ENCODE results near the gene RFC4. TPM values are rescaled to one million over a fixed set of nuclear protein-coding genes. Genes with fewer than 3 reads are reported as not detected.
"Not testable (repeated sequence)": the region's sequence is repeated elsewhere in the genome, so short reads cannot be mapped to it uniquely, and the experiment has no call there.

The RFC4 gene
- total RNA-seq, 2 donors from 2014 or later, result 6.6 to 7.8 TPM

GRCh38 chr3:186826976-186827857 is 20.9 kb upstream of the RFC4 start:
- intact Hi-C loops (cut with DNase I, micrococcal nuclease), result loop anchor here in 1 of 2 donors (10.0 kb wide), 1 partner anchor 212 kb away; the partner anchor contains the start of gene AHSG
- peak; percentile 67 to 84 for DNase-seq
- peak; percentile 97 for ATAC-seq

- ATAC-seq, result peak; percentile 23
- intact Hi-C loops (cut with DNase I, micrococcal nuclease), result loop anchor here in 1 of 2 donors (10.0 kb wide), 1 partner anchor 212 kb away; the partner anchor contains the start of gene AHSG
- peak in 1 of 2 donors; percentile 15 for DNase-seq
Measured at GRCh38 chr3:186826410-186826975, 20.2 kb upstream of the RFC4 start.

- intact Hi-C loops (cut with DNase I, micrococcal nuclease), result loop anchor here in 1 of 2 donors (10.0 kb wide), 1 partner anchor 211 kb away; the partner anchor contains the start of gene AHSG
Measured at GRCh38 chr3:186825872-186826409, 19.7 kb upstream of the RFC4 start.

GRCh38 chr3:186825294-186825821 is 19.1 kb upstream of the RFC4 start:
- ATAC-seq, result no peak
- DNase-seq, result peak in 1 of 2 donors; percentile 14
- intact Hi-C loops (cut with DNase I, micrococcal nuclease), result loop anchor here in 1 of 2 donors (10.0 kb wide), 1 partner anchor 211 kb away; the partner anchor contains the start of gene AHSG

More at GRCh38 chr3:186825872-186826409, 19.7 kb upstream of the RFC4 start:
- DNase-seq (no peak), ATAC-seq (no peak)

- ATAC-seq (no peak), DNase-seq (no peak)
- intact Hi-C loops (cut with DNase I, micrococcal nuclease), result loop anchor here (5.0 to 10.0 kb wide), 2 partner anchors 207 to 210 kb away; partner anchors contain the start of gene AHSG (in 1 of the 2)
Measured at GRCh38 chr3:186824430-186825139, 18.3 kb upstream of the RFC4 start.

GRCh38 chr3:186823386-186823785 is 17.1 kb upstream of the RFC4 start:
- ATAC-seq (no peak), DNase-seq (no peak)
- intact Hi-C loops (cut with DNase I, micrococcal nuclease), result loop anchor here (5.0 to 10.0 kb wide), 2 partner anchors 206 to 209 kb away; partner anchors contain the start of gene AHSG (in 1 of the 2)

- DNase-seq, ATAC-seq: not testable (repeated sequence)
- intact Hi-C loops (cut with DNase I, micrococcal nuclease), result loop anchor here (5.0 to 10.0 kb wide), 2 partner anchors 205 to 208 kb away; partner anchors contain the start of gene AHSG (in 1 of the 2)
Measured at GRCh38 chr3:186822388-186822759, 16.1 kb upstream of the RFC4 start.

GRCh38 chr3:186821429-186822387 is 15.4 kb upstream of the RFC4 start:
- intact Hi-C loops (cut with DNase I, micrococcal nuclease), result loop anchor here (5.0 to 10.0 kb wide), 2 partner anchors 204 to 207 kb away; partner anchors contain the start of gene AHSG (in 1 of the 2)
- DNase-seq, result no peak
- ATAC-seq, result peak; percentile 42

GRCh38 chr3:186818956-186819355 is 12.7 kb upstream of the RFC4 start:
- no peak for ATAC-seq
- DNase-seq, result no peak
- intact Hi-C loops (cut with DNase I, micrococcal nuclease), result no loop called here

GRCh38 chr3:186818516-186818915 is 12.2 kb upstream of the RFC4 start:
- intact Hi-C loops (cut with DNase I, micrococcal nuclease), result no loop called here
- DNase-seq (no peak), ATAC-seq (no peak)

- intact Hi-C loops (cut with DNase I, micrococcal nuclease), result no loop called here
- ATAC-seq (peak; percentile 36), DNase-seq (no peak)
Measured at GRCh38 chr3:186815435-186815834, 9.2 kb upstream of the RFC4 start.

GRCh38 chr3:186814100-186814499 is 7.8 kb upstream of the RFC4 start:
- DNase-seq (no peak), ATAC-seq (no peak)
- intact Hi-C loops (cut with DNase I, micrococcal nuclease), result no loop called here

- DNase-seq; ATAC-seq; intact Hi-C loops (cut with DNase I, micrococcal nuclease): not testable (repeated sequence)
Measured at GRCh38 chr3:186811313-186811712, 5.0 kb upstream of the RFC4 start.

GRCh38 chr3:186810336-186810996 is 4.2 kb upstream of the RFC4 start:
- ATAC-seq (no peak), DNase-seq (no peak)
- intact Hi-C loops (cut with DNase I, micrococcal nuclease), result no loop called here

GRCh38 chr3:186807231-186807630 is 949 bp upstream of the RFC4 start:
- ATAC-seq (no peak), DNase-seq (no peak)
- intact Hi-C loops (cut with DNase I, micrococcal nuclease), result no loop called here

GRCh38 chr3:186803447-186803846 is 2.8 kb downstream of the RFC4 start:
- ATAC-seq; intact Hi-C loops (cut with DNase I, micrococcal nuclease); DNase-seq: not testable (repeated sequence)

- DNase-seq, result no peak
- no peak for ATAC-seq
- intact Hi-C loops (cut with DNase I, micrococcal nuclease), result no loop called here
Measured at GRCh38 chr3:186802701-186803100, 3.6 kb downstream of the RFC4 start.

Data from left colon (tissue), 2 donors.